CD4-positive, alpha-beta memory T cell (primary cell): Measurements from ENCODE around the gene PRELP. TPM values are rescaled to one million over a fixed set of nuclear protein-coding genes. Genes with fewer than 3 reads are reported as not detected.

Source experiments
- CTCF ChIA-PET: fragments of 350-600 bp; sonication (Branson Sonifier 250); formaldehyde crosslinking; loops from one replicate; lab custom pipeline; 2021; ENCODE audit warnings: inconsistent platforms; ENCODE audit not compliant: partially characterized antibody; lab: Charles Lee
- POLR2A ChIA-PET: fragments of 350-600 bp; sonication (Branson Sonifier 250); formaldehyde crosslinking; loops from one replicate; lab custom pipeline; 2021; ENCODE audit not compliant: partially characterized antibody; lab: Charles Lee
- DNase-seq, 5 donors: peaks; one replicate each; pipeline versions ENCODE4 v3.0.0 to v3.0.0-alpha.2; 2020 to 2022; ENCODE audit warnings: mixed read lengths in 1 of 5
- H3K27ac ChIP-seq: one replicate; pipeline ENCODE4 v1.7.0; 2013; ENCODE audit warnings: low read depth, low read length
- H3K27me3 ChIP-seq: 2 replicates; pipeline ENCODE4 v1.7.0; 2013; ENCODE audit warnings: mild to moderate bottlenecking, low read length, moderate library complexity; ENCODE audit not compliant: insufficient read depth
- H3K36me3 ChIP-seq: 2 replicates; pipeline ENCODE4 v1.7.0; 2013; ENCODE audit warnings: mild to moderate bottlenecking, low read length, moderate library complexity; ENCODE audit not compliant: insufficient read depth
- H3K4me1 ChIP-seq: 2 replicates; pipeline ENCODE4 v1.7.0; 2013; ENCODE audit warnings: mild to moderate bottlenecking, low read length, moderate library complexity; ENCODE audit not compliant: insufficient read depth
- H3K4me3 ChIP-seq, 2 donors: one replicate each; pipeline ENCODE4 v1.7.0; 2013; ENCODE audit warnings: low read length in 2 of 2, mild to moderate bottlenecking in 1 of 2
- H3K9me3 ChIP-seq, 2 donors: one replicate each; pipeline ENCODE4 v1.7.0; 2013; ENCODE audit warnings: low read length in 2 of 2, control low read depth in 1 of 2; ENCODE audit not compliant: control insufficient read depth in 1 of 2
- H3K27ac Mint-ChIP-seq, 7 donors: one replicate each; pipeline ENCODE4 v1.8.0; 2020 to 2021; ENCODE audit warnings: mixed read lengths in 7 of 7, mild to moderate bottlenecking in 6 of 7, inconsistent platforms in 3 of 7, moderate library complexity in 3 of 7
- H3K27me3 Mint-ChIP-seq, 2 donors: one replicate each; pipeline ENCODE4 v1.8.0; 2020 to 2021; ENCODE audit warnings: mixed read lengths in 2 of 2
- H3K36me3 Mint-ChIP-seq, 2 donors: one replicate each; pipeline ENCODE4 v1.8.0; 2020 to 2021; ENCODE audit warnings: mixed read lengths in 2 of 2, inconsistent platforms in 1 of 2, mild to moderate bottlenecking in 1 of 2
- H3K4me1 Mint-ChIP-seq, 4 donors: one replicate each; pipeline ENCODE4 v1.8.0; 2020 to 2021; ENCODE audit warnings: mixed read lengths in 4 of 4, mild to moderate bottlenecking in 1 of 4
- H3K4me3 Mint-ChIP-seq, 8 donors: one replicate each; pipeline ENCODE4 v1.8.0; 2020 to 2021; ENCODE audit warnings: mixed read lengths in 8 of 8, mild to moderate bottlenecking in 7 of 8, moderate library complexity in 6 of 8, inconsistent platforms in 3 of 8
- H3K9me3 Mint-ChIP-seq, 8 donors: one replicate each; pipeline ENCODE4 v1.8.0; 2020 to 2021; ENCODE audit warnings: mixed read lengths in 8 of 8, mild to moderate bottlenecking in 5 of 8, inconsistent platforms in 3 of 8, moderate library complexity in 1 of 8
- intact Hi-C: fragments of 100-400 bp; cut with micrococcal nuclease; formaldehyde crosslinking; loops from one replicate; pipeline ENCODE4 v1.15.1; 2023
- polyA plus RNA-seq, 2 donors: library from polyadenylated mRNA; unstranded; fragments of 300-500 nt; fragmentation: Illumina TruSeq; gene quantifications; one replicate each; pipeline ENCODE4 v1.2.3, GENCODE V29; 2021
- total RNA-seq, 2 experiments: library from RNA; stranded (reverse); gene quantifications; one replicate each; pipeline ENCODE4 v1.2.3, GENCODE V29; 2021

PRELP gene
- total and polyA plus RNA-seq, 4 experiments from 2014 or later = not detected

DNA sequence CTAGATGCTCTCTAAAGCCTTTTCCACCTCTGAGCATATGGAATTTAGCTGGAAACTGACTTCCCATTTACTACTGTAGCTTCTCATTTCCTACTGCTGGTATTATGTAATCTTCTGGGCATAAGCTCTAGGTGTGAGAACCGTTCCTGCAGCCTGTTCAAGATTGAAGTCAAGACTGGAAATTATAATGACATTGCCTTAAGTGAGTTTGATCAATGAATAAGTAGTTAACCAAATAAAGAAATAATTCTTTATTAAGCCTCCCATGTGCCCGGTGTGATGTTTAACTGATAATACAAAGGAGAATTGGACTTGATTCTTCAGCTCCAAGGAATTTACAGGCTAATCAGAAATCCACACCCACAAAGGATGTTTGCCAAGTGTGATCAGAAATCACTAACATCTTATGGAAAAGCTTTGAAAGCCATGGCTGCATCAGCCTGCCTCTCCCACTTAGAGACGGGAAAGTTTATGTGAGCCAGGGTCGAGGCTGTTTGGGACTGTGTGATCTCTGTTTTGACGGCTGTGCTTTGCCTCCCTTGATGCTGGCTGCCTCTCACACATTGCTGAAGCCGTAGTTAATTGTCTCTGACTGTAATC lies 36.4 kb upstream of the PRELP start:
- Mint-ChIP-seq H3K9me3 (peaks cover 0 to 3% (median 0%) of the 10 kb centered on the region in 8 donors), H3K4me1 (no peaks in the 10 kb centered on the region), H3K27me3 (peaks cover 7 to 27% of the 10 kb centered on the region in 2 donors), H3K4me3 (no peak overlapping the region), H3K36me3 (no peaks in the 10 kb centered on the region), H3K27ac (no peak overlapping the region)
- Histone ChIP-seq H3K27ac (no peak overlapping the region), H3K27me3 (no peaks in the 10 kb centered on the region), H3K36me3 (no peaks in the 10 kb centered on the region), H3K4me1 (no peaks in the 10 kb centered on the region), H3K9me3 (no peaks in the 10 kb centered on the region), H3K4me3 (no peak overlapping the region)
- ChIA-PET POLR2A (no interaction called here), CTCF (no interaction called here)
- intact Hi-C loops = no loop called here
- DNase-seq = no peak

DNA sequence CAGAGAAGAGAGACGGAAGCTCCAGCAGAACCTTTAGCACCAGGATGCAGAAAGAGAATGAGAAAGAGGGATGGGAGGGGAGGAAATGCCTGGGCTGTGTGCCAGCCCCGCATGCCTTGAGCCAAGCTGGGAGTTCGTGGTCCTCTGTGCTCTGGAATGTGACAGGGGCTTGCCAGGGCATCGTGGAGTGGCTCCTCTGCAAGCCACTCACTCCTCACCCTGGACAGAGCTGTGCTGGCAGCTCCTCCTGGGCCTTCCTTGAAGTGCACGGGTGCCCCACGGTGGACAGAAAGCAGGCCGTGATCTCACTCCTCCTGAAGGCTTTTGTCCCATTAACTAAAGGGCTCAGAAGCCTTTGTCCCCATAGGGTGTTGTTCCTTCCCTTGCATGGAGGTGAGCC lies 34.8 kb upstream of the PRELP start:
- Mint-ChIP-seq H3K36me3 (no peaks in the 10 kb centered on the region), H3K4me1 (no peaks in the 10 kb centered on the region), H3K27ac (no peak overlapping the region), H3K4me3 (no peak overlapping the region), H3K9me3 (peaks cover 0 to 8% (median 3%) of the 10 kb centered on the region in 8 donors), H3K27me3 (peaks cover 7 to 26% of the 10 kb centered on the region in 2 donors)
- no peak overlapping the region for H3K27ac ChIP-seq
- H3K9me3 ChIP-seq = no peaks in the 10 kb centered on the region
- no peaks in the 10 kb centered on the region for H3K27me3 ChIP-seq
- intact Hi-C loops = no loop called here
- no peak for DNase-seq
- no peaks in the 10 kb centered on the region for H3K4me1 ChIP-seq
- ChIA-PET CTCF (interaction anchor here (1.1 to 1.2 kb wide), 2 partner anchors 172 to 173 kb away, joined by 4 read pairs; no protein-coding TSS in a partner anchor), POLR2A (no interaction called here)
- H3K4me3 ChIP-seq = no peak overlapping the region
- H3K36me3 ChIP-seq = no peaks in the 10 kb centered on the region

DNA sequence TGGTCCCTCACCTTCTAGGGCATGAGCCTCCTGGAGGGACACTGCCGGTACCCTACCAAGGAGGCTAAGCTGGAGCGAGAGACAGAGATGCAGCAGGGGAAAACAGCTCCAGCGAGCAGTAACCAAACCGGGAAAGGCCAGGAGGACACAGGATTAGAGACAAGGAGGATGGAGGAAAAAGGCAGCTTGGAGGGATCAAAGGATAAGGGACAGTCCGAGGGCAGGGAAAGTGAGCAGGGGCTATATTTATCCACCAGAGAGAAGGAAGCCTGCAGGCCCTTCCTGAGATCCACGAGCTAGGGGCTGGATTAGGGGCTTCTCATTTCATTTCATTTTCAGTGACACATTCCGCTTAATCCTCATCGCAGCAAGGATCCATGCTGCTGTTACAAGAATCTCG lies 33.8 kb upstream of the PRELP start:
- Mint-ChIP-seq H3K9me3 (peaks cover 0 to 8% (median 3%) of the 10 kb centered on the region in 8 donors), H3K27me3 (peaks cover 7 to 28% of the 10 kb centered on the region in 2 donors), H3K27ac (no peak overlapping the region), H3K4me3 (no peak overlapping the region), H3K36me3 (no peaks in the 10 kb centered on the region), H3K4me1 (no peaks in the 10 kb centered on the region)
- Histone ChIP-seq H3K4me3 (no peak overlapping the region), H3K9me3 (no peaks in the 10 kb centered on the region), H3K27ac (no peak overlapping the region), H3K27me3 (no peaks in the 10 kb centered on the region), H3K4me1 (no peaks in the 10 kb centered on the region), H3K36me3 (no peaks in the 10 kb centered on the region)
- DNase-seq = no peak
- intact Hi-C loops = no loop called here
- CTCF ChIA-PET = interaction anchor here (1.3 to 1.5 kb wide), 2 partner anchors 169 to 174 kb away, joined by 3 to 4 read pairs; no protein-coding TSS in a partner anchor
- POLR2A ChIA-PET = no interaction called here

DNA sequence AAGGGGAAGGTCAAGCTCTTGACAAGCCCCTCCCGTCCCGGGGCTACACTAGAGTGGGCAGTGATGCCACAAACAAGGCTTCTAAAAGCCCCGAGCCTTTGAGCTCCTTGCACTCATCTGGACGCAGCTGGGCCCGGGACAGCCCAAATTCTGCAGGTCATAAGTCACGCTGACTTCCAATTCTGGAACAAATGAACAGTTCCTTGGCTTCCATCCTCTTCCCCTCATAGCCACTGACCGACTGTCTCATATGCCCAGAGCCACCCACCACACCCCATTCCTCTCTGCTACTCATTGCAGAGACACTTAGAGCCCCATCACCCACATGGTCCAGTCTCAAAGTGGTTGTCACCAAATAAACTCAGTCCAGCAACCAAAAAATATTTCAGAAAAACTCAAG lies 32.8 kb upstream of the PRELP start:
- DNase-seq = no peak
- Mint-ChIP-seq H3K27me3 (peaks cover 7 to 28% of the 10 kb centered on the region in 2 donors), H3K36me3 (no peaks in the 10 kb centered on the region), H3K9me3 (peaks cover 0 to 8% (median 3%) of the 10 kb centered on the region in 8 donors), H3K27ac (no peak overlapping the region), H3K4me3 (no peak overlapping the region), H3K4me1 (peaks cover 0 to 2% (median under 1%) of the 10 kb centered on the region in 4 donors)
- Histone ChIP-seq H3K4me3 (no peak overlapping the region), H3K36me3 (no peaks in the 10 kb centered on the region), H3K27me3 (no peaks in the 10 kb centered on the region), H3K9me3 (no peaks in the 10 kb centered on the region), H3K27ac (no peak overlapping the region), H3K4me1 (no peaks in the 10 kb centered on the region)
- ChIA-PET POLR2A (no interaction called here), CTCF (interaction anchor here (1.3 to 1.5 kb wide), 2 partner anchors 170 to 175 kb away, joined by 3 to 4 read pairs; no protein-coding TSS in a partner anchor)
- intact Hi-C loops = no loop called here

DNA sequence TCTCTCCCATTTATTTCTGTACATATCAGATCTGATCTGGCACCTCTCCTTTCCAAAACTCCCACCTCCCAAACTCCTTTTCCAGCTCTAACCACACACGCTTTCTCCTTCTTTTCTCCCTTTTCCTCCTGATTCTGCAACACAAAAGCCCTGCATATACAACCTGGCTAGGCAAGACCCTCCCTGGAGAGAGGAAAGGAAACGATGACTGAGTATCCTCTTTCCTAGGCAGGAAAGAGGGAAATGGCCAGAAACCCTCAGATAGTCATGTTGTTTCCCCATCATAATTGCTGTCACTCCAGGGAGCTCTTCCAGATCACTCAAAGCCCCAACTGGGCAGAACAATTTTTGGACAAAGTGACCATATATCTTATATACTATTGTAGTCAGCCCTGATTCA lies 32.3 kb upstream of the PRELP start:
- H3K4me1 Mint-ChIP-seq = peaks cover 0 to 2% (median under 1%) of the 10 kb centered on the region in 4 donors
- Histone ChIP-seq H3K4me3 (no peak overlapping the region), H3K27me3 (no peaks in the 10 kb centered on the region), H3K4me1 (no peaks in the 10 kb centered on the region), H3K27ac (no peak overlapping the region), H3K36me3 (no peaks in the 10 kb centered on the region), H3K9me3 (no peaks in the 10 kb centered on the region)
- H3K27me3 Mint-ChIP-seq = peaks cover 7 to 28% of the 10 kb centered on the region in 2 donors
- no peak overlapping the region for H3K27ac Mint-ChIP-seq
- no peak for DNase-seq
- peaks cover 0 to 8% (median 3%) of the 10 kb centered on the region in 8 donors for H3K9me3 Mint-ChIP-seq
- no peaks in the 10 kb centered on the region for H3K36me3 Mint-ChIP-seq
- ChIA-PET POLR2A (no interaction called here), CTCF (interaction anchor here (1.5 kb wide), 1 partner anchor 170 kb away, joined by 4 read pairs; no protein-coding TSS in a partner anchor)
- intact Hi-C loops = no loop called here
- H3K4me3 Mint-ChIP-seq = no peak overlapping the region

DNA sequence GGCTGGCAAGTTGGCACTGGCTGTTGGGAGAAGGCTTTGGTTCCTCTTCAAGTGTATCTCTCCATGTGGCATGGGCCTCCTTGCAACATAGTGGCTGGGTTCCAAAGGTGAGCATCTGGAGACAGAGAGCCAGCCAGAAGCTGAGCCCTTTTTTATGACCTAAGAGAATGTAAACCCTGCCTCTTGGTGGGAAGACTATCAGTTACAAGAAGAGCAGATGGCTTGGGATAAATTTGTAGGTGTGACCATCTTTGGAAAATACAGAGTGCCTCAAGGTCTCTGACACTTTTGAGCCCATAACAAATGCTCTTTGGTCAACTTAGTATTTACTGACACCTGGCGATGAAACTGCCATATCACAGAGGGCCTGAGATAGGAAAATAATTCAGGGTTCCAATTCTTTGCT lies 31.4 kb upstream of the PRELP start:
- Mint-ChIP-seq H3K36me3 (no peaks in the 10 kb centered on the region), H3K27ac (no peak overlapping the region), H3K4me3 (no peak overlapping the region), H3K9me3 (peaks cover 0 to 8% (median 3%) of the 10 kb centered on the region in 8 donors), H3K27me3 (peaks cover 10 to 32% of the 10 kb centered on the region in 2 donors), H3K4me1 (peaks cover 0 to 2% (median under 1%) of the 10 kb centered on the region in 4 donors)
- ChIA-PET POLR2A (no interaction called here), CTCF (no interaction called here)
- Histone ChIP-seq H3K9me3 (no peaks in the 10 kb centered on the region), H3K4me3 (no peak overlapping the region), H3K27me3 (no peaks in the 10 kb centered on the region), H3K36me3 (no peaks in the 10 kb centered on the region), H3K4me1 (no peaks in the 10 kb centered on the region), H3K27ac (no peak overlapping the region)
- DNase-seq = no peak
- intact Hi-C loops = no loop called here

DNA sequence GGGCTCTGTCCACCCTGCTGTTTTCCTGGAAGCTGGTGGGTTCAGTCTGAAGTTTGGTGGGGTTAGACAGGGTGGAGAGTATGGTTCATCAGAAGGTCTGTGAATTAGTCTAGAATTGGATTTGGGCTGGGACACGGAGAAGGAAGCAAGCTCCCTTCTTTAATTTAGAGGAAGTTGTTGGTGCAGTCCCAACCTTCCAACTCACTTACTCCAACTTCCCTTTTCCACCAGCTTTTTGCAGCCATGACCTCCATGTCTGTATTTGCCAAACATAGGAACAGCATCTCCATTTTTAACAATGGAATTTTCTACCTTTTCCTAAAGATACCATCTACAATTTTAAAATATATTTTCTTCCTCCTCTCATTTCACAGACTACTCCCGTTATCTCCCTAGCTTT lies 28.5 kb upstream of the PRELP start:
- no peak overlapping the region for H3K27ac Mint-ChIP-seq
- POLR2A ChIA-PET = no interaction called here

More for the DNA sequence above, 28.5 kb upstream of the PRELP start:
- H3K9me3 ChIP-seq = no peaks in the 10 kb centered on the region
- no peak overlapping the region for H3K4me3 ChIP-seq
- peaks cover 0 to 2% (median under 1%) of the 10 kb centered on the region in 4 donors for H3K4me1 Mint-ChIP-seq
- peaks cover 6% of the 10 kb centered on the region for H3K27me3 ChIP-seq
- no peak overlapping the region for H3K27ac ChIP-seq
- peaks cover 0 to 8% (median 3%) of the 10 kb centered on the region in 8 donors for H3K9me3 Mint-ChIP-seq
- CTCF ChIA-PET = no interaction called here
- H3K36me3 ChIP-seq = no peaks in the 10 kb centered on the region
- DNase-seq = no peak
- peaks cover 17 to 30% of the 10 kb centered on the region in 2 donors for H3K27me3 Mint-ChIP-seq
- no peak overlapping the region for H3K4me3 Mint-ChIP-seq
- intact Hi-C loops = no loop called here
- H3K4me1 ChIP-seq = no peaks in the 10 kb centered on the region
- no peaks in the 10 kb centered on the region for H3K36me3 Mint-ChIP-seq
